HG02981 (cell line): ENCODE measurements around the gene DPP10.

ENCODE experiments used
- ATAC-seq: cut with Tn5 transposase; IDR thresholded peaks from one replicate; pipeline ENCODE4 v1.9.1; 2021; ENCODE audit warnings: mild to moderate bottlenecking, moderate library complexity; ENCODE audit not compliant: unreplicated experiment

The DPP10 gene

GRCh38 chr2:115529627-115530026 is 1087.2 kb downstream of the DPP10 start:
- ATAC-seq: no peak

GRCh38 chr2:115533081-115533480 is 1090.6 kb downstream of the DPP10 start:
- ATAC-seq: no peak

DNA sequence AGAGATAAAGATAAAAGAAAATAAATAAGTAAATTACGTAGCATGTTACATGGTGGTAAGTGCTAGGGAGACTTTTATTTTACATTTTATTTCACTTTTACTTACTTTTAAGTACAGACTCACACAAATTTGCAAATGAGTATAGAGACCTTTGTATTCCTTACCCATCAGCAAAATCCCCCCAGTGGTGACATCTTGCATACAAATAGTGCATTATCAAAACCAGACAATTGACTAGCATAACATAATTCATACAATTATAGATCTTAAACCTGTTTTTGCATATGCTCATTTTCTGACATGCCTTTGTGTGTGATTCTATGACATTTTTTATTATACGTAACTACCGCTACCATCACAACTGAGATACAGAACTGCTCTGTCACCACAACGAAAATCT is 1099.4 kb downstream of the DPP10 start:
- no peak for ATAC-seq

DNA sequence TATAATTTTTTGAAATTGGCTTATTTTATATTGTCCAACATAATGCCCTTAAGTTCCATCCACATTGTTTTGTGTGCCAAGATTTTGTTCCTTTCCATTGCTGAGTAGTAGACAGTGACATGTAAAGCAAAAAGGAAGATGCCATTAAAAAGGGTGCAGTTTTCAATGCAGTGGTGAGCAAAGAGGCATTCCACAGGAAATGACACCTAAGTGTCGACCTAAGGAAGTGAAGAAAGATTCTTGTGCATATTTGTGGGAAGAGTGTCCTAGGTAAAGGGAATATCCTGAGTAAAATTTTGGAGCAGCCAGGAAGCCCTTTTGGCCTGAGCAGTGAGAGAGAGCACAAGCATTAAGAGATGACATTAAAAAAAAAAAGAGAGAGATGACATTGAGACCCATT is 1099.9 kb downstream of the DPP10 start:
- no peak for ATAC-seq

DNA sequence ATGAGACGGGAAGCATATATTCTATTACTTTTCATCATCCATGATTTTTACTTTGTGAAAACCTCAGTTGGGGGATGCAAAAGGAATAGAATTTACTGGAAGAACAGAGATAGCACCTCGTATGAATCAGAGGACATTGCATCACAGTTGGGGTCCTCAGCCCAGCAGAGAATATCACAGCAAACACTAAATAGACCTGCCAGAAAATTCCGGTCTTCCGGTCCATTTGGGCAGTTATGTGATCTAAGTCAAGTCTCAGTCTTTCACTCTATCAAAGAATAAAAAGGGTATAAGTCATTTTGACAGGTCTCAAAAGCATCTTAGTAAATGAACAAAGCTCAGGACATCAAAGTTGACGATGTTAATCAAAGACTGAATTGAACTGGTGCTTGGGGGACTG is 1100.6 kb downstream of the DPP10 start:
- ATAC-seq: no peak

DNA sequence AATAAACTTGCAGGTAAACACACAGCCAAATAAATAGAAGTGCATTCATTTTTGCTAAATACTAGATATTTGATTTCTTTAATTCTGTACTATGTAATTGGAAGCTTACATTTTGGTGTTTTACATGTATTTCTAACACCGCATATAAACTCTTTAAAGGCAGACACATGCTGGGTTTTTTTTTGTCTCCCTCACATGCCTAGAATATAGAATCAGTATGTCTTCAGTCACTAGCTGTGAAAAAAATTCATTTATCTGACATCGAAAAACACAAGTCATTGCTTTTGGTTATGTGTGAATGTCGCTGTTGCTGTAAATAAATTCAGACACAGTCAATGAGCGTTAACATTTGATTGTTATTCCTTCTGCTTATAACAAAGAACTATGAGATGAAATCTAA is 1101.0 kb downstream of the DPP10 start:
- no peak for ATAC-seq

- ATAC-seq: no peak
Measured at GRCh38 chr2:115549611-115550130, 1107.2 kb downstream of the DPP10 start.

- ATAC-seq: no peak
Measured at GRCh38 chr2:115552726-115553125, 1110.3 kb downstream of the DPP10 start.

GRCh38 chr2:115554153-115554552 is 1111.7 kb downstream of the DPP10 start:
- no peak for ATAC-seq

DNA sequence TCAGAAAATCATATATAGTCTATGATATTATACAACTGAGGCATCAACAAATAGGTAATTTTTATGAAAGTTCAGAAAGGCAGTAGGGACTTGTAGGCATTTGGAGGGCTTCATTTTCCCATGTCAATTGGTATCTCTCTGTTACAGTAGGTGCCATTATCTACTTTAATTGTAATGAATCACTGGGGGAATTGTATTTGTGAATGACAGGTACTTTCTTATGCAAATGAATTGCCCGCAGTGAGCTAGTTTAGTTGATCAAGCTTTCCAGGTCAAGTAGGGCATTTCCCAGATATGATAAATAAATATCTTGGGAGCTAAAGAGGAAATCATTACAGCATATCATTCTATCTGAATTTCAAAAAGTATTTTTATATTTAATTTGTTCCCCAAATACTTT is 1116.3 kb downstream of the DPP10 start:
- ATAC-seq: no peak

GRCh38 chr2:115560666-115561065 is 1118.2 kb downstream of the DPP10 start:
- ATAC-seq: no peak

DNA sequence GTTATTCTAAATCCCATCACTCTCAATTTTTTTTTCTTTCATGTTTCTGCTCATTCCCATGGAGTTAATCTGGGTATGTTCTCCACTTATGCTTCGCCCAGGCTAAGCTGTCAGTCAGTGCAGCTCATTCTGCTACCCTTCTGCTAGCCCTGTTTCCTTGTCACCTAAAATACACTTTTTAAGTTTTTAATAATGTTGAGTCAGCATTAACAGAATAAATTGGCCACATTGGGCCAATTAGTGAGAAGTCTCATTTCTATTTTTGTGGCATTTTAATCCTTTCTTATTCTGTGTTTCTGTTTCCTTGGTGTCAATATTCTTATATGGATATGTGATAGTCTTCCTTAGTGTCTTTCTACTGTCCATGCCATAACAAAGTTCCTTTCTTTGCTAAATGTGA is 1126.2 kb downstream of the DPP10 start:
- ATAC-seq: no peak

DNA sequence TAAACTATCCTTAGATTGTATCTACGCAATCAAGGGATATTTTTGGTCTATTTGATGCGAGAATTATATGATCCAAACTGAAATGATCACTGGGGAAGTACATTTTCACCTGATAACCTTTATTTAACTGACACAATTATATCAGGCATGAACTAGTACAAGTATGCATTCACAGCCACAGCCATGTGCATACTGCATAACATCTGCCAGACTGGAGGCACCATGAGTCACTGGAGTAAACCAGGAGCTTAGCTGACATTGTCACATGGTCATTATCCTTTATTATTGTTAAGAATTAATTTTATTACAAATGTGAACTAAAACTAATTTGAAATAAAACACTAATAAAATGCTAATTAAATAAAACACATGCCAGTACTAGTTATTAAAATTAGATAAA is 1127.1 kb downstream of the DPP10 start:
- no peak for ATAC-seq

DNA sequence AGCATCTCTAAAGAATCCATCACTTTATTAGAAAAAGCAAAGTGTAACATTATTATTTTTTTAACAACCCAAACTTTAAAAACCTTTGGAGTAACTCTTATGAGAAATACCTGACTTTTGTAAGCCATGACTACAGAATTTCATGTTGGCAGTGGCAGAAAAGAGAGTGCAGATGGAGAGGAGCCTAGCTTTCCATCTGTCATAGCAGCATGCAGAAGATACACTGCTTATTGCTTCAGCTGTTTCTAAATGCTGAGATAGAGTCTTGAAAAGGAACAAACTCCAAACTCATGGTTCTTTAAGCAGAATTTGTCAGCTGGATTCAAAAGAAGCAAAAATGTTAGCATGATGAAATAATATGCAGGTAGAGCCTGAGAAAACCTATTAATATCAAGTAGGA is 1130.3 kb downstream of the DPP10 start:
- ATAC-seq: no peak

- no peak for ATAC-seq
Measured at GRCh38 chr2:115573756-115574155, 1131.3 kb downstream of the DPP10 start.

GRCh38 chr2:115574667-115575066 is 1132.2 kb downstream of the DPP10 start:
- no peak for ATAC-seq

DNA sequence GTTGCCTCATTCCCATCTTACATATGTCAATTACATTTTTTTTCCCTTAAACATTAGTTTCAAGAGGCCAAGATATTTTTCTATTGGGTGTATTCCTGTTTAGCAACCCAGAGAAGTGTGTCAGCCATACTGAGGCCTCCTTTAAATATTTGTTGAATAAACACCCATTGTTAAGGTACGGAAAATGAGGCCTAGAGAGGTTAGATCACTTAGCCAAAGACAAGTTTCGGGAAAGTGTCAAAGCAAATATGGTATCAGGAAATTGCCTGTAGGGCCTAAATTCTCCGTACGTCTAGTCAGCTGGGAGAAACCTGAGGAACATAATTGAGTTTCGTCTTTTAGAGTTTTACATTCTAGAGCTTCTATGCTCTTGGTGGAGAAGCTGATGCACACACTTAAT is 1138.3 kb downstream of the DPP10 start:
- no peak for ATAC-seq

DNA sequence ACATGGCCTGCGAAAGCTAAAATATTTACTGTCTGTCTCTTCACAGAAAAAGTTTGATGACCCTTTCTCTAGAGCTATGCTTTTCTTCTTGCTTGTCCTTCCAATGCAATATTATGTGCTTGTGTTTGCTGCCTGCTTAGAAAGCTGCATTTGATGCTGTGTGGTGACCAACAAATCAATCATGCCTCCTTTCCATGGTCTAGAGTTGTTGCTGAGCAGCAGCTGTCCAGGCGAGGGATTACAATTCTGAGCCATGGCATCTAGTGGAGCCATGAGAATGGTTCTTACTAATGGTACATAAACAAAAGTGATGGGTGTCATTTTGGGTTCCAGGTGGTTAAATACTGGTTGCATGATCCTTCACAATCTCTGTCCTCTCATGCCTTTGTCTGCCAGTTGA is 1142.1 kb downstream of the DPP10 start:
- no peak for ATAC-seq

DNA sequence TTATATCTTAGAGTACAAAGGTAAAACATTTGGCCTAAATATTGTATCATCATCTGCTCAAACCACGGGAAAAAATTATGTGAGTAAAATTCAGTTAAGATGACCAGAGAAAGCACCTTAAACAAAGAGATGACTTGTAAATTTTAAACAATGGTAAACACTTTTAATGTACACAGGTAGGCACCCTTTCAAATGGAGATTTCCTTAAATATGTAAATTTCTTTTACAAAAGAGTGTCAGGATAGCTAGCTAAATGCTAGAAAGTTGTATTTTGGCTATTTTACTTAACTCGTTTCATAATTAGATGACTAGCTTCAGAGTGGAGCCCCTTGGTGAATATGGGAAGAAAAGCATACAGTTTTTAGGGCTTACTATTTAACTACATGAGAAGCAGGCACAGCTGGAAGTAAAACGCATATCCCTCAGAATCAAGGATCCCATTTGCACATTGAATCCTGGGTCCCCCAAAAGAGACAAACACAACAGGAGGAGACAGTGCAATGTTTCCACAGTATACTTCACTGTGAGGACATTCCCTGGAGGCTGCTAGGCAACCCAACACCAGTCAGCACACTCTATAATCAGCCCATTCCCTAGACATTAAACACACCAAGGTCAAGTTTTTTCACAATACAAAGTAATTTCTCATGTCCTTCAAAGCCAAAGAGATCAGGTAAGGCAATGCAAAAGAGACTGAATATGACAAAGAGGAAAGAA is 1154.4 kb downstream of the DPP10 start:
- no peak for ATAC-seq

DNA sequence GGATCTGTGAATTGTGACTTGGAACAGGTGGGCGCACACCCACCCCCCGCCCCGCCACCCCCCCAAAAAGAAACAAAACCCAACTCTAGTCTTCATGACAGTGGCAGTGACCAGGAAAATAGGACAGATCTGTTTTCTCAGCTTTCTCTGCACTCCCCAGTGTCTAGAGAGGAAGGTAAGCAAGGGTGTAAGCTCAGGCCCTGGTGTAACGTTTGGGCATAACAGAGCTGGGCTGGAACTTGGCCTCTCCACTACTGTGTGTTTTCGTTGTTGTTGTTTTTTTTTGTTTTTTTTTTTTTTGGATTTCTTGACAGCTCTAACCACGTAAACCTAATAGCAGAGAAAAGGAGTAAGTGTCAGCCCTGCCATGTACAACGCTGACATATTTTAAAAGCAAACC is 1160.8 kb downstream of the DPP10 start:
- ATAC-seq: no peak

- no peak for ATAC-seq
Measured at GRCh38 chr2:115606350-115606749, 1163.9 kb downstream of the DPP10 start.

GRCh38 chr2:115609978-115610377 is 1167.5 kb downstream of the DPP10 start:
- no peak for ATAC-seq

DNA sequence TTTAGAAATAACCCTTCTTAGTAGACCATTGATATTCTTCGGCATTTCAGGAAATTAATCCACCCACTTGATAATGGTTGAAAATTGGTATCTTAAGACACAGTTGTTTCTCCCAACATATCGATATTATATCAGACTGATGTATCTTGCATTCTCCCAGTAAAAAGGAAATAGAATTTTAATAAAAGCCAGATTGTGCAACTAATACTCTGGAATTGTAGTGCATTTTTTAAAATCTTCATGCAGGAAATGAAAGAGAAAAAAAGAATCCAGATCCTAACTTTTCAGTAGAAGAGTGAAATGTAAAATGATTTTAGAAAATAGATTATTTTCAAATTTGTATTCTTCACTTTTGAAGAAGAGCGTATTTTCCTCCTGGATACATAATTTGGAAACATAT is 1168.4 kb downstream of the DPP10 start:
- no peak for ATAC-seq
